ENCODE data around the gene SLC40A1.

SLC40A1 gene

DNA sequence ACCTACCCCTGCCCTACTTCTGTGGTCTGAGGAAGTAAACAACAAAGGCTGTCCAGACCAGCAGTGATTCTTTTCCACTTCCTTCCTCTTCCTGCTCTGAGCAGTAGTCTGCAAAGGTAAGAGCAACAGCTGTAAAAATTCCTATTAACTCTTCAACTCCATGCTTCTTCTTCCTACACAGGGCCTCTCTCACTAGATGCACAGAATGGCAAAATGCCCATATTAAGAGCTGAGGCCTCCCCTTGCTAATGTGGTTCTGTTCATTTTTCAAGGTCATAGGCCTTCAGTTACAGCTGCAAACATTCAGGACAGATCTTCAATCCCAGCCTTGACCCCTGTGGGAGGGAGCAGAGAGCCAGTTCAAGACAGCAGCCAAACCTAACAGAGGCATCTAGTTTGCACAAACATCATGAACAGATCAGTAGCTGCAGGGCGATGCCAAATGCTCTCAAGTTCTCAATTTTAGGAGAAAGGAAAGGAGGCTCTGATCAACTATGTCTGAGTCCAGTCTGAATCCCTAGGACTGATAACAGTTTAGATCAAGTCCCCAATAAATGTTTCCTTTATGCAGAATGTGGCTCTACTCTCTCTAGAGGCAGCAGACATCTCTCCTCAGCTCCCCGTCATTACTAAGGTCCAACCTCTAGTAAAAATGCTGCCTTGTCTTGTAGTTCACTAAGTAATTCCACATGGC lies 20.9 kb downstream of the SLC40A1 start:
- TF ChIP-seq, protein P1, sequence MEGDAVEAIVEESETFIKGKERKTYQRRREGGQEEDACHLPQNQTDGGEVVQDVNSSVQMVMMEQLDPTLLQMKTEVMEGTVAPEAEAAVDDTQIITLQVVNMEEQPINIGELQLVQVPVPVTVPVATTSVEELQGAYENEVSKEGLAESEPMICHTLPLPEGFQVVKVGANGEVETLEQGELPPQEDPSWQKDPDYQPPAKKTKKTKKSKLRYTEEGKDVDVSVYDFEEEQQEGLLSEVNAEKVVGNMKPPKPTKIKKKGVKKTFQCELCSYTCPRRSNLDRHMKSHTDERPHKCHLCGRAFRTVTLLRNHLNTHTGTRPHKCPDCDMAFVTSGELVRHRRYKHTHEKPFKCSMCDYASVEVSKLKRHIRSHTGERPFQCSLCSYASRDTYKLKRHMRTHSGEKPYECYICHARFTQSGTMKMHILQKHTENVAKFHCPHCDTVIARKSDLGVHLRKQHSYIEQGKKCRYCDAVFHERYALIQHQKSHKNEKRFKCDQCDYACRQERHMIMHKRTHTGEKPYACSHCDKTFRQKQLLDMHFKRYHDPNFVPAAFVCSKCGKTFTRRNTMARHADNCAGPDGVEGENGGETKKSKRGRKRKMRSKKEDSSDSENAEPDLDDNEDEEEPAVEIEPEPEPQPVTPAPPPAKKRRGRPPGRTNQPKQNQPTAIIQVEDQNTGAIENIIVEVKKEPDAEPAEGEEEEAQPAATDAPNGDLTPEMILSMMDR (IDR thresholded peaks at IDR 0.05), result no peak

DNA sequence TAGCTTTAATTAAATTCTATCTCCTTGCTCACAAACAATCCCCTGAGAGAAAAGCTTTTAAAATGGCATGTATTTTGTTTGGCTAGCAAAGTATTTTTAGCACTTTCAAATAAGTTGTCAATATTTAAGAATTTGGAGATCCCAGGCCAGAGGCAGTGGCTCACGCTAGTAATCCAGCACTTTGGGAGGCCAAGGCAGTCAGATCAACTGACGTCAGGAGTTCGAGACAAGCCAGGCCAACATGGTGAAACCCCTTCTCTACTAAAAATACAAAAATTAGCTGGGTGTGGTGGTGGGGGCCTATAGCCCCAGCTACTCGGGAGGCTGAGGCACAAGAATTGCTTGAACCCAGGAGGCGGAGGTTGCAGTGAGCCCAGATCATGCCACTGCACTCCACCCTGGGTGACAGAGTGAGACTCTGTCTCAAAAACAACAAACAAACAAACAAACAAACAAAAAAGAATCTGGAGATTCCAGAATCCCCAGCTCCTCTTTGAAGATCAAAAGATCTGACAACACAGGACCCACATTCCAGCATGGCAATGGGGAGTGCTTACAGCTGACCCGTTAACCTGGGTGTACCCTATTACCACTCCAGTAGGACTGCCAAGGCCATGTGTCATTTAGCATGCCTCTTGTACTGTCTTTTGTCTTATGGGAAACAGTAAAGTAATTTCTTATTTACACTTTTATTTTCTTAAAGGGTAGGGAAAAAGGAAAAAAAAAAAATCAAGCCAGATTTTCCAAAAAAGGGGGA lies 21.9 kb downstream of the SLC40A1 start:
- TF ChIP-seq, protein P1 (IDR thresholded peaks at IDR 0.05), result no peak

- TF ChIP-seq, protein P1 (IDR thresholded peaks at IDR 0.05), result no peak
Observed at GRCh38 chr2:189557373-189557772, 23.2 kb downstream of the SLC40A1 start.

DNA sequence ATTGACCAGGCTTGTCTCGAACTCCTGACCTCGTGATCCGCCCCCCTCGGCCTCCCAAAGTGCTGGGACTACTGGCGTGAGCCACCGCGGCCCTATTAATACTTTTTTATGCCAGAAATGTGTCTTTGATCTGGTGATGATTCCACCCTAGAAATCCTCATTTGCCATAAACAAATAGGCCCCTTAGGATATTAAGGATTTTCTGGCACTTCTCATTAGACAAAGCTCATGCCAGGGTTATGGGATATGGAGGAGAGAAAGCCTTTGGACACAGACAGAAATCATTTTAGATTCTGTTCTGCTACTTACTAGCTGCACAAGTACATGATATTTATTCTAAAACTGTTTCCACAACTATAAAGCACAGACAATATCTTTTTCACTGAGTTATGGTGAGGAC lies 24.1 kb downstream of the SLC40A1 start:
- TF ChIP-seq, protein P1 (IDR thresholded peaks at IDR 0.05), result no peak

DNA sequence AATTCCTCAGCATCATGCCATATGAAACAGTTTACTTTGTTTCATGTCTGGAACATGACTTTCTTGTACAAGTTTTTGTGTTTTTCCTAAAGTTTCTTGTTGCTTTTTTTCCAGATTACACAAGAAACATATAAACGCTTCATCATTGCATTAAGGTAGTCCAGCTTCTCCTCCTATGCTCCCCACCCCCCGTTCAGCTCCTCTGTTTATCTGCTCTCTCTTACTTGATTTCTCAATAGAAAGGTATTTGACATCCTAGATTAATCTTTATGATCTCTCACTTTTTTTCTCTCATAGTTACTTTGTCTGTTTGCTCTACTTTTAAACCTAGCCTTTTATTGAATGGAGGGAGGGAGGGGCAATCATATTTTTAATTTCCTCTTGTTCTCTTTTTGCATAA lies 25.4 kb downstream of the SLC40A1 start:
- TF ChIP-seq, protein P1 (IDR thresholded peaks at IDR 0.05), result no peak

GRCh38 chr2:189553504-189554088 lies 27.0 kb downstream of the SLC40A1 start:
- TF ChIP-seq, protein P1 (IDR thresholded peaks at IDR 0.05), result no peak

GRCh38 chr2:189552991-189553404 lies 27.6 kb downstream of the SLC40A1 start:
- TF ChIP-seq, protein P1 (IDR thresholded peaks at IDR 0.05), result no peak

All from LNCAP (cell line).